ENCODE data around the gene RGL1. TPM values are rescaled to one million over a fixed set of nuclear protein-coding genes. Genes with fewer than 3 reads are reported as not detected.

The RGL1 gene
- total and polyA plus RNA-seq, 9 of the 15 experiments (the other 6 are each of a cell fraction or from before 2014, with no cell fraction given): under 0.01 to 0.07 (median 0.04) TPM

DNA sequence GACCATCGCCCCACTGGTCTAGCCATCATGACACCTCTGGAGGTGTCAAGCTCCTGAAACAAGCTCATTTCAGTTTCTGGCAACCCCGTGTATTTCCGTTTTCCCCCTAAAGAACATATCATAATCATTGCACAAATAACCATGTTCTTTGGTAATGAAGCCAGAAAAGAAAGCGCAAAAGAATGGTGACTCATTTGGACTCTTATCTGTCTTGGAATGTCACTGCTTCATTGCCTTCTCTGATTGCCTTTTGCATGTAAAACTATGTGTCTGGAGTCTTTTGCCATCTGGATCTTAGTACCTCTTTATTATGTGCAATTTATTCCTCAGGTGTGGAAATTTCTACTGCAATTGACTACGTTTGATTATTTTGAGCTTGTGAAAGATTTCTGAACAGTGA is 122.1 kb downstream of the RGL1 start (continued):
- TF ChIP-seq FIP1L1 (IDR thresholded peaks at IDR 0.05; ENCODE audit: low read depth, low read length, poor library complexity, severe bottlenecking) (no peak), LCOR (CRISPR knock-in tag; IDR thresholded peaks at IDR 0.05) (no peak), ELF1 (tag; IDR thresholded peaks at IDR 0.05) (no peak), RBFOX2 (IDR thresholded peaks at IDR 0.05; ENCODE audit: low read depth, low read length) (no peak), PHF21A (IDR thresholded peaks at IDR 0.05; ENCODE audit: borderline replicate concordance, low read depth) (no peak), SAFB2 (IDR thresholded peaks at IDR 0.05; ENCODE audit: borderline replicate concordance, low read depth, low read length, severe bottlenecking) (no peak), ZNF551 (CRISPR knock-in tag; IDR thresholded peaks at IDR 0.05) (no peak), NCOR1 (IDR thresholded peaks at IDR 0.05) (no peak), FOS (IDR thresholded peaks at IDR 0.05; ENCODE audit: extremely low read depth, insufficient read length) (no peak), BACH1 (tag; IDR thresholded peaks at IDR 0.05) (no peak), POLR2AphosphoS2 (IDR thresholded peaks at IDR 0.05; ENCODE audit: low read length) (no peak), PCBP2 (IDR thresholded peaks at IDR 0.05; ENCODE audit: low read depth, low read length, poor library complexity, severe bottlenecking) (no peak), SMARCA4 (IDR thresholded peaks at IDR 0.05) (peak; percentile 70; the same call in 1 of the 2 replicates), ZNF431 (CRISPR knock-in tag; IDR thresholded peaks at IDR 0.05) (no peak), NFXL1 (CRISPR knock-in tag; IDR thresholded peaks at IDR 0.05) (no peak), NBN (IDR thresholded peaks at IDR 0.05; ENCODE audit: low read depth) (no peak), MCM5 (IDR thresholded peaks at IDR 0.05; ENCODE audit: low read depth) (no peak), ARID4B (CRISPR knock-in tag; IDR thresholded peaks at IDR 0.05) (no peak), SRSF7 (optimal IDR thresholded peaks at IDR 0.05; ENCODE audit: low read depth, low read length) (no peak), ZNF140 (CRISPR knock-in tag; IDR thresholded peaks at IDR 0.05) (no peak), HMG20A (CRISPR knock-in tag; conservative IDR thresholded peaks at IDR 0.05) (no peak), XRCC4 (IDR thresholded peaks at IDR 0.05; ENCODE audit: extremely low read depth, insufficient read depth, insufficient read length) (no peak)
- TF ChIP-seq, protein P1, sequence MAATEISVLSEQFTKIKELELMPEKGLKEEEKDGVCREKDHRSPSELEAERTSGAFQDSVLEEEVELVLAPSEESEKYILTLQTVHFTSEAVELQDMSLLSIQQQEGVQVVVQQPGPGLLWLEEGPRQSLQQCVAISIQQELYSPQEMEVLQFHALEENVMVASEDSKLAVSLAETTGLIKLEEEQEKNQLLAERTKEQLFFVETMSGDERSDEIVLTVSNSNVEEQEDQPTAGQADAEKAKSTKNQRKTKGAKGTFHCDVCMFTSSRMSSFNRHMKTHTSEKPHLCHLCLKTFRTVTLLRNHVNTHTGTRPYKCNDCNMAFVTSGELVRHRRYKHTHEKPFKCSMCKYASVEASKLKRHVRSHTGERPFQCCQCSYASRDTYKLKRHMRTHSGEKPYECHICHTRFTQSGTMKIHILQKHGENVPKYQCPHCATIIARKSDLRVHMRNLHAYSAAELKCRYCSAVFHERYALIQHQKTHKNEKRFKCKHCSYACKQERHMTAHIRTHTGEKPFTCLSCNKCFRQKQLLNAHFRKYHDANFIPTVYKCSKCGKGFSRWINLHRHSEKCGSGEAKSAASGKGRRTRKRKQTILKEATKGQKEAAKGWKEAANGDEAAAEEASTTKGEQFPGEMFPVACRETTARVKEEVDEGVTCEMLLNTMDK (IDR thresholded peaks at IDR 0.05; ENCODE audit: borderline replicate concordance, insufficient read depth, low read depth, low read length, poor library complexity, severe bottlenecking): no peak
- TF ChIP-seq, protein P2, sequence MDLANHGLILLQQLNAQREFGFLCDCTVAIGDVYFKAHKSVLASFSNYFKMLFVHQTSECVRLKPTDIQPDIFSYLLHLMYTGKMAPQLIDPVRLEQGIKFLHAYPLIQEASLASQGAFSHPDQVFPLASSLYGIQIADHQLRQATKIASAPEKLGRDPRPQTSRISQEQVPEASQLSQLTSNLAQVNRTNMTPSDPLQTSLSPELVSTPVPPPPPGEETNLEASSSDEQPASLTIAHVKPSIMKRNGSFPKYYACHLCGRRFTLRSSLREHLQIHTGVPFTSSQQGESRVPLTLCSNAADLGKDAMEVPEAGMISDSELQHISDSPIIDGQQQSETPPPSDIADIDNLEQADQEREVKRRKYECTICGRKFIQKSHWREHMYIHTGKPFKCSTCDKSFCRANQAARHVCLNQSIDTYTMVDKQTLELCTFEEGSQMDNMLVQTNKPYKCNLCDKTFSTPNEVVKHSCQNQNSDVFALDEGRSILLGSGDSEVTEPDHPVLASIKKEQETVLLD (IDR thresholded peaks at IDR 0.05): no peak

All from K562 (cell line).